Measurements from ENCODE around the gene ALDH1A3.

DNA sequence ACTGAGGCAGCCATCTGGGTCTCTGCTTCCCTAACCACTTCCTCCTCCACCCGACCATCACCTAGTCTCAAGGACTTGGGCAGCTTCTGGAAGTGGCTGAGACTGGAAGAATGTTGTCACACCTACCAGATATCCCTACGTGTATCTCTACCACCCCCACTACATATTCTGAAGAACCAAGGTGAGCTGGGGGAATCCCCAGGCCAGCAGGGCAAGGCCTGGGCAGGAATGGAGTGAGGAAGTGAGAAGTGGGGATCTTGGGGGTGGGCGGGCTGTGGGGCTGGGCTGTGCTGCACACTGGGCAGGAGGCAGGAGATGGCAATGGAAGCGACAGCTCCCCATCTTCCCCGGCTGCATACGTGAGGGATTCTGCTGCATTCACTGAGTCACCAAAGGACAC is 17.5 kb upstream of the ALDH1A3 start:
- TF ChIP-seq, protein P1, sequence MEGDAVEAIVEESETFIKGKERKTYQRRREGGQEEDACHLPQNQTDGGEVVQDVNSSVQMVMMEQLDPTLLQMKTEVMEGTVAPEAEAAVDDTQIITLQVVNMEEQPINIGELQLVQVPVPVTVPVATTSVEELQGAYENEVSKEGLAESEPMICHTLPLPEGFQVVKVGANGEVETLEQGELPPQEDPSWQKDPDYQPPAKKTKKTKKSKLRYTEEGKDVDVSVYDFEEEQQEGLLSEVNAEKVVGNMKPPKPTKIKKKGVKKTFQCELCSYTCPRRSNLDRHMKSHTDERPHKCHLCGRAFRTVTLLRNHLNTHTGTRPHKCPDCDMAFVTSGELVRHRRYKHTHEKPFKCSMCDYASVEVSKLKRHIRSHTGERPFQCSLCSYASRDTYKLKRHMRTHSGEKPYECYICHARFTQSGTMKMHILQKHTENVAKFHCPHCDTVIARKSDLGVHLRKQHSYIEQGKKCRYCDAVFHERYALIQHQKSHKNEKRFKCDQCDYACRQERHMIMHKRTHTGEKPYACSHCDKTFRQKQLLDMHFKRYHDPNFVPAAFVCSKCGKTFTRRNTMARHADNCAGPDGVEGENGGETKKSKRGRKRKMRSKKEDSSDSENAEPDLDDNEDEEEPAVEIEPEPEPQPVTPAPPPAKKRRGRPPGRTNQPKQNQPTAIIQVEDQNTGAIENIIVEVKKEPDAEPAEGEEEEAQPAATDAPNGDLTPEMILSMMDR (IDR thresholded peaks at IDR 0.05) = no peak
- TF ChIP-seq RFX5 (IDR thresholded peaks at IDR 0.05; ENCODE audit: low read length) = no peak
- TF ChIP-seq EP300 (IDR thresholded peaks at IDR 0.05; ENCODE audit: borderline replicate concordance in 1 of 2, low read depth in 1 of 2, low read length in 1 of 2) = no peak
